ENCODE measurements around the gene DMD.
"Not testable (repeated sequence)": the region's sequence is repeated elsewhere in the genome, so short reads cannot be mapped to it uniquely, and the experiment has no call there.

The DMD gene

DNA sequence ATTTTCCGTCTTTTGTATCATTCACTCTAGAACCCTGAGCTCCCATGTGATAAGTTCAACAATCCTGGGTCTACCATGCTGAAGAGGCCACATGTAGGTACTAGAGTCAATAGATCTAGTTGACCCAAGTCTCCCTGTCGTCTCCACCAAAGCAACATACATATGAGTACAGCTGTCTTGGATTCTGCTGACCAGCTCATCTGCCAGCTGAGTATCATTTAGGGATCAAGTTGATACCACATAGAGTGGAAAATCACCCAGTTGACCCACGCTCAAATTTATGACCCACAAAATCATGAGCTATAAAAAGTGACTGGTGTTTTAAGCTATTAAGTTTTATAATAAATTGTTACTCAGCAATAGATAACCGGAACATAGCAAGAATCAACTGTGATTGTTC is 61.8 kb downstream of the DMD start:
- DNase-seq: no peak

DNA sequence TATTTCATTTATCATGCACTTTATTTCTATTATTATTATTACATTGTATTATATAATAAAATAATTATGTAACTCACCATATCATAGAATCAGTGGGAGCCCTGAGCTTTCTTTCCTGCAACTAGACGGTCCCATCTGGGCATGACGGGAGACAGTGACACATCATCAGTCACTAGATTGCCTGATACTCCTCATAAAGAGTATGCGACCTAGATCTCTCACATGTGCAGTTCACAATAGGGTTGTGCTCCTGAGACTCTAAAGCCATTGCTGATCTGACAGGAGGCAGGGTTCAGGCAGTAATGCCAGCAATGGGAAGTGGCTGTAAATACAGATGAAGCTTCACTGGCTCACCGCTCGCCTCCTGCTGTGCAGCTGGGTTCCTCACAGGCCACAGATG is 62.3 kb downstream of the DMD start:
- DNase-seq: no peak

DNA sequence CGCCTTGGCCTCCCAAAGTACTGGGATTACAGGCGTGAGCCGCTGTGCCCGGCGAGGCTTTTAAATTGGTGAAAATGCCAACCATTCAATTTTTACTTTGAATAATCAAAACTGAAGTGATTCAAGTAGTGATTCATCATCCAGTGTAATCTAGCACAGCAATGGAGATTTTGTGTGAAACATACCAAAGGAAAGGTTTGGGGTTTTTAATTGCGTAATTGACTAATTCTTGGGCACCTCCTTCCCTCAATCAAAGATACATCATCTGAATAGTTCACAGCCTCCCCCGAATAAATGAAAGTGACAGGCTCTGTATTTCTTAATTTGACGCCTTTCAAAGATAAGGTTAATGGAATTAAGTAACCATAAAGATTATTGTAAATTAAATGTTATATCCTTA is 69.0 kb downstream of the DMD start:
- no peak for DNase-seq

DNA sequence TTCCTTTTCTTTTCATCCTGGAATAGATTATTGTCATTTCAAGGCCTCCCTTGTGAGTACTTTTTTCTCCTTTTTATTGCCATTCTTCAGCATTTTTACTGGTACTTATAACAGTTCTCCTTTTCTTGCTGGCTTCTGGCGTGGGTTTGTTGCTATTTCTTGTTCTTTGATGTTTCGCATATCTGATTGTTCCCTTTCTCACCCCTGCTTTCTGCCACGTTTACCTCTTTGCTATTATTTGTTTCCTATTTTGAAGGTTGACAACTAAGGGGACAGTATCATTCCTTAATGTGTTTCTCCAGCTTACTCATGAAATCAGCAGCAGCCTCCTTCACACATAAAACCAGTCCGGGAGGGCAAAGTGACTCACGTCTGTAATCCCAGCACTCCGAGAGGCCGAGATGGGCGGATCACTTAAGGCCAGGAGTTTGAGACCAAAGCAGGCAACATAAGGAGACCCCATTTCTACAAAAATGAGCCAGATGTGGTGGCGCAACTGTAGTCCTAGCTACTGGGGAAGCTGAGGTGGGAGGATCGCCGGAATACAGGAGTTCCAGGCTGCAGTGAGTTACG is 72.6 kb downstream of the DMD start:
- DNase-seq: no peak

DNA sequence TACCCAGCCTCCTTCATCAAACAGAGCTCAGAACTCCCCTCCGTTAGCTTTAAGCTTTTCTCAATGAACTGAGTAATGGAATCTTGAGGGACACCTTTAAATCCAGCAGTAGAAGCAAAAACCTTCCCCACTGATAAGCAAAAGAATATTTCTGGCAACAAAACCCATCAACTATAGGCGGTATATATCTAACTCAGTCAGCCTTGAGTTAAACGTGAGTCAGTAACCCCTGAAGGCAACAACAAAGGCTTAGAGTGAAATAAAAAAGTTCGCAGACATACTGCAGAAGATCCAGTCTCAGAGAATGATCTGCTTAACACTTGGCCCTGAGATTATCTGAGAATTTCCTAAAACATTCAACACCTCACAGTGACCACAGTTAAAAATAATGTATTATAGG is 77.2 kb downstream of the DMD start:
- no peak for DNase-seq

DNA sequence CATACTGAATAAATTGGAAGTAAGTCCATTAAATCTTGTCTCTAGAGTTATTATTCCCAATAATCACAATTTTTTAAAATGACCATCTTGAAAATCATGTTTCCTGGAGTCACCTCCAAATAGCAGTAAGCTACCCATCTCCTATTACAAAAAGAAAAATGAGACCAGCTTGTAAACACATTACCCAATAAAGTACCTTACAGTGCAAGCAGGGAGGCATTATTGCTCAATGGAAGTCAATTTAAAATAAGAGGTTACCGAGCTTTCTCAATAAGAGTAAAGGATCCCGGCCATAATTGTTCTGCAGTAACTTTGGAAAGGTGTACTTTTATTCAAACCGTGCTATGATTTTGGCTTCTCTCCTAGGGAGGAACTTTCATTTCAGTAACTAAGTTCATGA is 78.0 kb downstream of the DMD start:
- no peak for DNase-seq

DNA sequence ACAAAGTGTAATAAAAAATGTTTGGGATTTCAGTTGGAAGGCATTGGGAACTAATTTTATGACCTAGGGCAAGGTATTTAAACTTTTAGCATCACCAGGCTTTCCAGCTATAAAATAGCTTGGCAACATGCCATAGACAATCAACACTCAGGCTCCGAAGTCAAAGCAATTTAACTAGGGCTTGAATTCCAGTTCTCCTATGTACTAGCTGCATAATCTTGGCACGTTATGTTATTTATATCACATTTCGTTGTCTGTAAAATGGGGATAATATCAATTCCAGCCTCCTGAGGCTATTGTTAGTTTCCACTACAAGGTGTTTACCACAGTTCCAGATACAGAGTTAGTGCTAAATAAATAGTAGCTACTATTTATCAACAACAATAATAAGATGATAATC is 78.8 kb downstream of the DMD start:
- no peak for DNase-seq

DNA sequence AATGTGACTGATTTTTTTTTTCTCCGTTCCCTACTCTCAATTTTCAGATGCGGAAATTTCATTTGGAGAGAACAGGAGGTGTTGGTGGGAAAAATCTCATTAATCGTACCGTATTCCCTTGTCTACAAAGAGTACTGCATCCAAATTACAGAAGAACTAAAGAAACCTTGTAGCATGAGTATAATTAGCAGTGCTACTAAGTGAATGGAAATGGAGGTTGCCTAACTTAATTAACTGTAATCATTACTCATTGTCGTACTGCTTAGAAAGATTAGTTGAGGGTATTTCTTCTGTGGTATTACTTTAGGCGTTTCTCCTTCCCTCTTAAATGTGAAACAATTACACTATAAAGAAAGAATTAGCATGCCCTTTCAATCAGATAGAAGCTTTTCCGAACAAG is 81.7 kb downstream of the DMD start:
- no peak for DNase-seq

DNA sequence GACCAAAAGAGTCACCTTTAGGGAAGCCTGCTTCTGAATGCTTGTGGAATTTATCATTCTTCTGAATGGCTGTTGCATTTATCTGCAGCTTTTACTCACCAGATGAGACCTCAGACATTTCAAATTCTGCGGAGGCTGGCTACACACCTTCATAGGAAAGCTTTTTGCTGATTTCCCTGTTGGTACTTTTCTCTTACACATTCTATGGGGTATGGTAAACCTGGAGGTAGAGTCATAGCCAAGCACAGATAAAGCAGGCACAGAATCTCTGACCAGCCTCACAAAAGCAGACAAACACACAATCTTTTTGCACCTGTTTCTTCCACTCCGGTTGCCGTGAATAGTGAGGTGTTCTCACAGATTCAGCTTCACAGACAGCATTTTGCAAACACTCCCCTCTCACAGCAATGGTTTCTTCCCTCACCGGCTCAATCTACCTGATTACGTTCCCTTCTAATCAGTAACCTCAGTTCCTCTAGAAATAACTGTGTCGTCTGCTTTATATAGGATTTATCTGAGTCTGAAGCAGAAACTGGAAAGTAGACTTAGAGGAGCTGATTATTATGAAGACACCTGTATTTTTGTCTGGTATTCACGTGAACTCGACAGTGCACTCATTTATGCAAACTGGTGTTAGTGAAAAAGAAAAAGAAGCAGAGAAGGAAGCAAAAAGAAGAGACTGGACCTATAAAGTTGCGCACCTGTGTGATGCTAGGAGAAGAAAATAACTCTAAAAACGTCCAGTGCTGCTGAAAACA is 83.1 kb downstream of the DMD start:
- DNase-seq: no peak

DNA sequence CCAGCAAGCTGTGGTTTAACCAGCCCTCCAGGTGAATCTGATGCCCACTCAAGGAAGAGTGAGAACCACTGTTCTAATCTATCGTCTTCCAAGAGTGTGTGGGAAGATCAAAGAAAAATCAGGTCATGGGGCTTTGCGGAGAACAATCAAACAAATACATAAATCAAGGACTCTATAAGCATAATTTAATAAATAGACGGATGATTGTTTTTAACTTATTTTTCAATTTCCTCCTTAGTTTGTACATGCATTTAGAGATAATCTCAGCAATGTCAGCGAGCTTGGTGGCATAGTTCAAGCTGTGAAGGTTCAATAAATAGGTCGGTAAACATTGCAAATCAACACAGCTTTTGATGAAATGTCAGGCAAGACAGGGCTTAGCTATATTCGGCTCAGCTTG is 84.9 kb downstream of the DMD start:
- no peak for DNase-seq

DNA sequence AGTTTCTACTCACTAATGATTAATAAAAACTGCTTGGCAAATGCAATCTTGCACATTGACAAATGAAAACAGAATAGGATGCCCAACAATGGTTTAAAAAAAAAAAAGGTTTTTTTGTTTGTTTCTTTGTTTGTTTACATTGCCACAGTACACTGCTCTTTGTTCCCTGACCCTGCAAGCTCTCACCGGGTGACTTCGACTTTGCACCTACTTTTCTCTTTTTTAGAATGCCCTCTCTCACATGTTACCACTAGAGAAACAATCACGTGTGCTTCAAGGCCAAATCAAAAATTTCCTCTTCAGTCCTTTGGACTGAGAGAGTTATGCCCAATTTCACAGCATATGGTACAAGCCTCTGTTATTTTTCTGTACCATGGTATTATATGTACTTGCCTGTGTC is 101.5 kb downstream of the DMD start:
- no peak for DNase-seq

DNA sequence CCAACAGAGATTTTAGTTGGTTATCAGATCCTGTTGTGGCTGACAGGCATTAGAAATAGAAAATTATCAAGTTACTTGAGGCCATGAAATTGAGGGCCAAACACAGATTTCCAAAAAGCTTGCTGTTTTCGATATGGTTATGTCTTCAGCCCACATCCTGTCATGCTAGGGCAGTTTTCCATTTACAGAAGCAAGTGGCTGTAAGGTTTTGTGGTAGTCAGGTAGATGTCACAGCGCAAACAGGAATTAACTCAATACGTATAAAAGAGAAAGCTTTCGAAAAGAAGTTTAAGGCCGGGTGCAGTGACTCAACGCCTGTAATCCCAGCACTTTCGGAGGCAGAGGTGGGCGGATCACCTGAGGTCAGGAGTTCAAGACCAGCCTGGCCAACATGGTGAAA is 104.6 kb downstream of the DMD start:
- DNase-seq: no peak

DNA sequence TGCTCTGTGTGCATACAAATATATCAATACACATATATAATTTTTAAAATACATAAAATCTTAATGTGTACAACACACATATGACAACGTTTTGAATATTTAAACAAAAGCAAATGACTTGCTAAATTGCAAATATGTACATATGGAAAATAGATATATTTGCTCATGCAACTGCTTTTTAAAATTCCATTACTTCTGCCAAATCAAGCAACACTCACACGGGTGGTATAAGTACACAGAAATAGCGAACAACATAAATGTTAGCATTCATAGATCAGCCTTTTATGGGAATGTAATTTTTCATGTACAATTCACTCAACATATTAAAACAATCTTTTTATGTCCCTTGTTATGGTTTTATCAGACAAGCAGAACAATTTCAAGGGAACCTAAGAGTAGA is 116.3 kb downstream of the DMD start:
- no peak for DNase-seq

DNA sequence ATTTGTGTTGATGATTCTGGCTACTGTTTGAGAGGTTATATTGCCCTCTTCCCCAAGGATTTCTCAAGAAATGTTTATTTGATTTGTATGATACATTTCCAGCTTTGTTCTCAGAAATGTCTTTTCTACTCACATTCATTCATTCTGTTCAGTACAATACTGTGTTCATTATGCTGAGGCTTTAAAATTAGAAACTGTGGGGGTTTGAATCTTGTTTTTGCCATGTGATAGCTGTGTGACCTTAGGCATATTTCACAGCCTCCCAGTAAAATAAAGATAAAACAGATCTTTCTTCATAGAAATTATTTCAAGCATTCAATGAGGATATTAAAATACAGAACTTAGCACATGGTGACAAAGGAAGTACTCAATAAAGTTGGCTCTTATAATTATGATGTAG is 123.9 kb downstream of the DMD start:
- DNase-seq: no peak

DNA sequence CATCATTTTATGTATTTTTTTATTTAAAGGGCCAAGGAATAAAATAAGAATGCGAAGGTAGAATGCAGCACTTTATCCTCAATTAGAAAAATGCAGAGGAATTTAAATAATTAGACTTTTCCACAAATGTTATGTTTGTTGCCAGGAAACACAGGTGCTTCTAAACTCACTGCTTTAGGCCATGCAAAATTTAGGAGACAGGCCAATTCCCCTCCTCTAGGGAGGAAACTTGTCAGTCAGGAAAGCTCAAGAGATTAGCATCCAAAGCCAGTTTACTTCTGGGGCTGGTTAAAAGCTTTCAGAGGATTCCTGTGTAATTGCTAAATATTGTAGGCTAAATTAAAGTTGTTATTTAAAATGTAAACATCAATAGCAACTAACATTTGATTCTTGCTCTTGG is 124.5 kb downstream of the DMD start:
- no peak for DNase-seq

DNA sequence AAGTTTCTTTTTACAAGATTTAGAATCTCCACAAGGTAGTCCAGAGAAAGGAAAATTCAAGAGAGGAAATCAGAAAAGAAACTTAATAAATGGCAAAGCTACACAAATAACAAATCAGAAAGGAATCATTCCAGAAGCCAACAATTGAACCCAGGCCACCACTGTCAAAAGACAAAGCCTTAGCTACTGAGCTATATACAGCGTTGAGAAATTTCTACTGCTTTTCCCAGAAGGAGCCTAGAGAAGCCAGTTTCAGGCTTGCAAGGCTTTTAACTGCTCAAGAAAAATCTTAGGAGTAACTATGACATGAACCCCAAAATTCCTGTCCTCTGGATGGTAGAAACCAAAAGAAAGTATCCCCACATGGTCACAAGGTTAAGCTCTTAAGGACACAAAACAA is 129.0 kb downstream of the DMD start:
- no peak for DNase-seq

DNA sequence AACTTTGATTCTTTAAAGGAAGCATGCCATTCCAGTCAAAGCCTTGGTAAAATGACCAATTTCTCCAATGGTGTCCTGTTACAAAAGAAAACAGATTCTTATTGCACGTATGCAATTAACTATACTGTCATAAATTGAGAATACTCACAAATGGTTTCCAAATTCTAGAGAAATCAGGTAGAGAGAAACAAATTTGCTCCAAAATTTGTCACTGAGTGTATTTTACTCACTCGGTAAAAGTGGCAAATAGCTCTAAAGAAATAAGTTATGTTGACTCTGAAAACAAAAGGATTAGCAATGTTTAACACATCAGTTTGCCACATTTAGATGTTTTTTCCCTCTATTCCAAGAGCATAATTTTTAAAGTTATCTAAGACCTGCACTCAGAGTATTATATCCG is 133.1 kb downstream of the DMD start:
- no peak for DNase-seq

DNA sequence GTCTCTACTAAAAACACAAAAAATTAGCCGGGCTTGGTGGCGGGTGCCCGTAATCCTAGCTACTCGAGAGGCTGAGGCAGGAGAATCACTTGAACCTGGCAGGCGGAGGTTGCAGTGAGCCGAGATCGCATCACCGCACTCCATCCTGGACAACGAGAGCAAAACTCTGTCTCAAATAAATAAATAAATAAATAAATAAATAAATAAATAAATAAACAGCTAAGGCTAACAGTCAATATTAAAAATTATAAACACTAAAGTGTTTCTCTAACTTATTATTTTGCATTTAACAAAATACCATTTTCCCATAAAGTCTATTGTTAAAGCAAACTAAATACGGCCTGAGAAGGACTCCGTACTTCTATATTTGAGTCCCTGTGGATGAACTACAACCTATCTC is 137.7 kb downstream of the DMD start:
- DNase-seq: not testable (repeated sequence)

DNA sequence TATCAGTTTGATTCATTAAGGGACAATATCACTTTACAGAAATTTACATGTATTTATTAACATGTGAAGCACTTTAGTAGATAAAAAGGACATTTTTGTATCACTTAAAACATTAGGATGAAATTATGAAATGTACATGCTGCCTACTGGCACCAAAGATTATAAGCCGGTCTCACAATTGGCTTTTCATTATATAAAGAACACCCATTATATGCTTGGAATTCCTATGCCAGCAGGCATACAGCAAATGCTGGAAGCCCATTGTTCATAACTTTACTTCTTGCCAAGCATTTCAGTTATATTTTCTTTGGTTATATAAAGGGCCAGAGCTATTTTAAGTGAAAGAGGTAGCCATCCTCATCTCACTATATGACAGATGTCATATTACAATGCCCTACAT is 145.9 kb downstream of the DMD start:
- DNase-seq: no peak

DNA sequence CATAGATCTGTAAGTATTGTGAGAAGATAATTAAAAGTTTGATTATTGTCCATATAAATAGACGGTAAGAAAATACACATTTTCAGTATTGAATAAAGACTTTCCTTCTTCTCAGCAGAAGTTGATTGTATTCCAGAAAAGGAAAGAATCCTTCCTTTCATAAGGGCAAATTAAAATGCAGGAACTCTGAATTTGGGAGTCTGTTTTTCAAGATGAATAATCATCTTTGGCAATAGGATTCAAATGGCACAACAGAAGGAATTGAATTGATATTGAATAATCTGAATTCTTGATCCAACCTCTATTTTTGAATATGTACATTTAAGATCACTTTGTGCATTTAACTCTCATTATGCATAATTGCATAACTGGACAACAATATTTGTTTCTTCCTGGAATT is 149.3 kb downstream of the DMD start:
- no peak for DNase-seq

DNA sequence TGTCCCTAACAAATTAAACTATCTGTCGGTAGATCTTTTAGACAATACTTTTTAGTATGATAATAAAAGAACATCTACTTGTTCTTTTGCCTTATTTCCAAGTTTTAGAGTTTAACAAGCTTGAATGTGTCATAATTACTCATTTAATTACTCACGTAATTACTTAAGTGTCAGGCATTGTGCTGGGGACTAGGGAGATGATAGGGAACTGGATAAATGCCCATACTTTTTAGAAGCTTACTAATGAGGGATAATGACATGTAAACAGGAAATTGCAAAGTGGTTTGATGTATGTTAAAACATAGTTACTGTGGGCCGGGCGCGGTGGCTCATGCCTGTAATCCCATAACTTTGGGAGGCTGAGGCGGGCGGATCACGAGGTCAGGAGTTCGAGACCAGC is 158.3 kb downstream of the DMD start:
- no peak for DNase-seq

DNA sequence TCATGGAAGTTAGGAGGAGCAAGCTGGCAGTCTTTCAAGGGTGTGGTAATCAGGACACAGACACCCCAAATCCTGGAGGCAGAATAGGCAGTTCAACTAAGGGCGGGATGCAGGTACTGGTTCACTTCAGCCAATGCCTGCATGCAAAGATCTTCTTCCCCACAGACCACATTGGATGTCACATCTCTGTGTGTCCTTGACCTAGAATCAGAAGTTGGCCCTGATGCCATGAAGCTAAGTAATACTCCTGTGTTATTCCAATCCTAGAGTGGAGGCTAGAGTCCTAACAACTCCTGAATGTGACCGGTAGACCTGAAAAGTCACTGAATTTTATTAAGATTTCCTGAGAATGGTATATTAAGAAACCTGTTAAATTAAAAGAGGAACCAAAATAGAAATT is 165.5 kb downstream of the DMD start:
- DNase-seq: no peak

DNA sequence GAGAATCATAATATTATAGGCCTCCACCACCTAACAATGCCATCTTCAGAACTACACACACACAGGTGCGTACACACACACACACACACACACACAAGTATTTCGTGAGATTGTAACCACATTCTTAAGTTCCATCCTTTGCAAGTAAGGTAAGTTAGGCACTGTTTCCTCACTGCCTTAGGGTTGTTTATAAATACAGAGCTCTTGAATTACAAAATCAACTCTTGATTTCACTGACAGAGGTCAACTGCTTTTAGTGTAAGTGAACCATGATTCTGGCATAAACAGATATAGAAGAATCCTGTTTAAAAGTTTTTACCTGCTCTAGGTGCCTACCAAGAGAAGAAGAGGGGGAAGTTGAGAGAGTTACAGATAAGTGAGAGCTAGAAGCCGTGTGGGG is 166.1 kb downstream of the DMD start:
- DNase-seq: no peak

DNA sequence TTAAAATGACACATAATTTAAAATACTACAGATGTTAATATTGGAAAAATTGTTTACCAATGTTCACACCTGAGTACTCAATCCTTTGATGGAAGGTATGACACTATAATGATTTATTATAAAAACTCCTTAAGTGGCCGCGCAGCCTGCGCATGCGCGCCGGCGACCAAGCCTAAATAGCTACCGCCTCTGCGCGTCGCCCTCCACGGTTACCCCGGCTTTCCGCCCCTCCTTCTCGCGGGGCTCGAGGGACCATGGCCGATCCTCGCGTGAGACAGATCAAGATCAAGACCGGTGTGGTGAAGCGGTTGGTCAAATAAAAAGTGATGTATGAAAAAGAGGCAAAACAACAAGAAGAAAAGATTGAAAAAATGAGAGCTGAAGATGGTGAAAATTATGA is 170.2 kb downstream of the DMD start:
- DNase-seq: no peak

DNA sequence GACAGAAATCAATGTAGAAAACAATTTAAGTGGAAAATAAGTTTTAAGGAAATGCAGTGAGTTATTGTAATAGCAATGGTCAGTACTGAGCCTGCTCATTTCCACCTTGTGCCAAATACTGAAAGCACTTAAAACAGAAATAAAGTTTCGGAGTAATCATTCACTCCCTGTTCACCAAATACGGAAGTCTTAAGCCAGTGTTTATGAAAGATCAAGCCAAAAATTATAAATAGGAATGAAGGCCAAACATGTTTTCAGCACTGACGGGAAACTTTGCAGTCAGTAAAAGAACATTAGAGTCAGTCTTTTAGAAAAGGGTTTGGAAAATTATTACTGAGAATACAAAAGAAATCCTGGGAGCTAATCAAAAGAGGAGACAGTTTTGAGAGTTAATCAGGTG is 178.6 kb downstream of the DMD start:
- no peak for DNase-seq

Measured in stimulated activated CD4-positive, alpha-beta T cell treated with anti-CD3 and anti-CD28 coated beads, Interleukin-2, amount 100 ng/mL, for 24 hours (primary cell).